IPS-18c (cell line): ENCODE measurements around the gene CNTN4.

ENCODE experiments used
- H3K4me3 ChIP-seq: 2 replicates; pipeline ENCODE4 v1.7.0; 2013; ENCODE audit warnings: low read depth, mild to moderate bottlenecking, low read length, moderate library complexity; ENCODE audit not compliant: insufficient read depth
- H3K9me3 ChIP-seq: one replicate; pipeline ENCODE4 v1.6.1; 2013; ENCODE audit warnings: mild to moderate bottlenecking, low read length, moderate library complexity; ENCODE audit not compliant: control insufficient read depth, insufficient read depth

Gene CNTN4

GRCh38 chr3:2343031-2343682, 244.5 kb downstream of the CNTN4 start:
- Histone ChIP-seq H3K4me3 (no peak overlapping the region), H3K9me3 (no peaks in the 10 kb centered on the region)

- H3K9me3 ChIP-seq: peaks cover 2% of the 10 kb centered on the region
- H3K4me3 ChIP-seq: no peak overlapping the region
Observed at GRCh38 chr3:2352134-2352762, 253.6 kb downstream of the CNTN4 start.

GRCh38 chr3:2354702-2355101, 256.0 kb downstream of the CNTN4 start:
- Histone ChIP-seq H3K4me3 (no peak overlapping the region), H3K9me3 (peaks cover 2% of the 10 kb centered on the region)

DNA sequence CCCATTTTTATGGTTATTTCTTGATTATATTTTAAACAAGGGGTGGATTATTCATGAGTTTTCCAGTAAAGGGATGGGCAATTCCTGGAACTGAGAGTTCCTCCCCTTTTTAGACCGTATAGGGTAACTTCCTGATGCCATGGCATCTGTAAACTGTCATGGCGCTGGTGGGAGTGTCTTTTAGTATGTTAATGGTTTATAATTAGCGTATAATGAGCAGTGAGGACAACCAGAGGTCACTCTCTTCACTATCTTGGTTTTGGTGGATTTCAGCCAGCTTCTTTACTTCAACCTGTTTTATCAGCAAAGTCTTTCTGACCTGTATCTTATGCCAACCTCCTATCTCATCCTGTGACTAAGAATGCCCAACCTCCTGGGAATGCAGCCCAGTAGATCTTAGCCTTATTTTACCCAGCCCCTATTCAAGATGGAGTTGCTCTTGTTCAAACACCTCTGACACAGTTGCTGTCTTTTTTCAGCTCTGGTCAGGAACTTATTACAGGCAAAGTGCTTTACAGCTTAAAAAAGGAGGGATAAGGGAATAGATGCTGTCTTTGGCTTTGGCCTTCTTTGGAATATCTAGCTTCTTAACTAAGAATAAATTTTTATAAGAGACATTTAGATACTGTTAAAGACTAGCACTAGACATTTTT, 257.8 kb downstream of the CNTN4 start:
- H3K4me3 ChIP-seq: no peak overlapping the region
- peaks cover 2% of the 10 kb centered on the region for H3K9me3 ChIP-seq

GRCh38 chr3:2360815-2361214, 262.1 kb downstream of the CNTN4 start:
- no peaks in the 10 kb centered on the region for H3K9me3 ChIP-seq
- H3K4me3 ChIP-seq: no peak overlapping the region

DNA sequence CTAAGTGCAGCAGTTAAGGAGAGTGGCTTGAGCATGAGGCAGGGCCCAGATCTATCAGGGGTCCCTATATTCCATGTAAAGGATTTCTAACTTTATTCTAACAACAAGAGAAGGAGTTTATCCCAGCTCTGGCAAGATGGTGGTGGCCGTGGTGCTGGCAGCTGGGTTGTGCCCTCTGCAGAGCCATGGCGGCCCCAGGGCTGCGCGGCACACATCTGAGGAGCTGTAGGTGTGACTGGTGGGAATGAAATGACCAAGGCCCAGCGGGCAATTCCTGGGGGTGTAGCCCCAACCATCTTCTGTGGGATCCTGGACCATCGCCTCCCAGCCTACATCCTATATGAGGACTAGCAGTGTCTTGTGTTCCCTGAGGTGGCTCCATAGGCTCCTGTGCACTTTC, 263.5 kb downstream of the CNTN4 start:
- Histone ChIP-seq H3K4me3 (no peak overlapping the region), H3K9me3 (no peaks in the 10 kb centered on the region)

- no peak overlapping the region for H3K4me3 ChIP-seq
Observed at GRCh38 chr3:2363854-2364253, 265.2 kb downstream of the CNTN4 start.

GRCh38 chr3:2370317-2370716, 271.7 kb downstream of the CNTN4 start:
- Histone ChIP-seq H3K9me3 (no peaks in the 10 kb centered on the region), H3K4me3 (no peak overlapping the region)

More at GRCh38 chr3:2363854-2364253, 265.2 kb downstream of the CNTN4 start:
- no peaks in the 10 kb centered on the region for H3K9me3 ChIP-seq

DNA sequence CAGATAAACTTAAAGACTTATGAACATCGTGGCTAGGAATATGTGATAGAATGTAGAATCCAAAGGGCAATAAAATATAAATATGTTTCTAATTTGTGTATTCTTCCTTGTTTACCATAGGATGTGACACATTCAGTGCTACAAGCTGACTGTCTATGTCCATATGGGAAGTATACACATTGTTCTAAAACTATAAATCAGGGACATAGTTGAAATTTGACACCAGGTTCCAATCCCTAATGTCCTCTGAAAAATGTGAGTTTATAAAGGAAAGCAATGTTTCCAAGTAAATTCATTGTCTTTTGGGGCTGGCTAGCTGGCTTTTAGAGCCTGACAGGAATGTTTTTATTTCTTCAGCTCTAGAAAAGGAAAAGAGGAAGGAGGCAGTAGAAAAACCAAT, 273.6 kb downstream of the CNTN4 start:
- Histone ChIP-seq H3K4me3 (no peak overlapping the region), H3K9me3 (no peaks in the 10 kb centered on the region)

GRCh38 chr3:2375376-2375775, 276.7 kb downstream of the CNTN4 start:
- H3K4me3 ChIP-seq: no peak overlapping the region
- H3K9me3 ChIP-seq: no peaks in the 10 kb centered on the region

GRCh38 chr3:2377281-2377680, 278.6 kb downstream of the CNTN4 start:
- no peaks in the 10 kb centered on the region for H3K9me3 ChIP-seq
- no peak overlapping the region for H3K4me3 ChIP-seq

DNA sequence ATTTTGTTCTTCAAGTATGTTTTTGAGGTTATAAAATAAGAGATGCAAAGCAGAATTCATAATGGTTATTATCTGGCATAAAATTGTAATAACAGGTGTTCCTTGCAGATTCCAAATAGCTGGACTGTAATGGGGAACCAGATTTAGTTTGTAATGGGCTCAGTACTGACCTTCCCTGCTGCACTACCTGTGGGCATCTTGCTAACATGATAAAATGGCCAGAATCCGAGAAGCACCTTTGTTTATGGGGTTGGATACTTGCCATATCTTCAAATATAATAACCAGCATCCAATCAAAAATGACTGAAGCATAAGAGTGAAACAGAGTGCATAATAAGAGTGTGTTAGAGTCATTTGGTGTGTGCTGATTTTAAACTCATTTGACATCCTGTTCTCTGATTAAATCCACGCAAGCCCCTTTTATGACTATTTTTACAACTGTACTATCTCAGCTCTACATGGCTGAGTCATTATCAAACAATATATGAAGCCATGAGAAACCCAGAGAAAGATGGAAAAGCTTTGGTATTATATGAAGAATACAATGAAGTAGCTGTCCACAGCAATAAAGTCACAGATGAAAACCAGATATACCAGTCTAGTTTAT, 292.4 kb downstream of the CNTN4 start:
- Histone ChIP-seq H3K9me3 (no peaks in the 10 kb centered on the region), H3K4me3 (no peak overlapping the region)

GRCh38 chr3:2391896-2392295, 293.2 kb downstream of the CNTN4 start:
- Histone ChIP-seq H3K4me3 (no peak overlapping the region), H3K9me3 (no peaks in the 10 kb centered on the region)

DNA sequence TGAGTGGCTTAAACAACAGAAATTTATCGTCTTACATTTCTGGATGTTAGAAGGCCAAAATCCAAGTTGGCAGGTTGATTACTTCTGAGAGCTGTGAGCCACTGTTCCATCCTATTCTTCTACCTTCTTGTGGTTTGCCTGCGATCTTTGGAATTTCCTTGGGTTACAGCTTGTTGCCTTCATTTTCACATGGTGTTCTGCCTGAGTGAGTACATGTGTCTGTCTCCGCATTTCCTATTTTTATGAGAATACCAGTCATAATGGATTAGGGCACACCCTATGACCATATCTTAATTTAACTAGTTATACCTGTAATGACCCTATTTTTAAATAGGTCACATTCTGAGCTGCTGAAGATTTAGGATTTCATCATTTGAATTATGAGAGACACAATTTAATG, 294.3 kb downstream of the CNTN4 start:
- no peaks in the 10 kb centered on the region for H3K9me3 ChIP-seq
- H3K4me3 ChIP-seq: no peak overlapping the region

GRCh38 chr3:2415083-2415482, 316.4 kb downstream of the CNTN4 start:
- Histone ChIP-seq H3K4me3 (no peak overlapping the region), H3K9me3 (no peaks in the 10 kb centered on the region)

- Histone ChIP-seq H3K9me3 (no peaks in the 10 kb centered on the region), H3K4me3 (no peak overlapping the region)
Observed at GRCh38 chr3:2420919-2421318, 322.3 kb downstream of the CNTN4 start.

- Histone ChIP-seq H3K4me3 (no peak overlapping the region), H3K9me3 (no peaks in the 10 kb centered on the region)
Observed at GRCh38 chr3:2423143-2423542, 324.5 kb downstream of the CNTN4 start.

GRCh38 chr3:2441558-2441957, 342.9 kb downstream of the CNTN4 start:
- H3K9me3 ChIP-seq: no peaks in the 10 kb centered on the region
- H3K4me3 ChIP-seq: no peak overlapping the region
